GM21390 (cell line): ENCODE results near the gene SMAGP.

Experiments used
- ATAC-seq: cut with Tn5 transposase; IDR thresholded peaks from one replicate; pipeline ENCODE4 v1.9.1; 2021; ENCODE audit not compliant: unreplicated experiment

The SMAGP gene

DNA sequence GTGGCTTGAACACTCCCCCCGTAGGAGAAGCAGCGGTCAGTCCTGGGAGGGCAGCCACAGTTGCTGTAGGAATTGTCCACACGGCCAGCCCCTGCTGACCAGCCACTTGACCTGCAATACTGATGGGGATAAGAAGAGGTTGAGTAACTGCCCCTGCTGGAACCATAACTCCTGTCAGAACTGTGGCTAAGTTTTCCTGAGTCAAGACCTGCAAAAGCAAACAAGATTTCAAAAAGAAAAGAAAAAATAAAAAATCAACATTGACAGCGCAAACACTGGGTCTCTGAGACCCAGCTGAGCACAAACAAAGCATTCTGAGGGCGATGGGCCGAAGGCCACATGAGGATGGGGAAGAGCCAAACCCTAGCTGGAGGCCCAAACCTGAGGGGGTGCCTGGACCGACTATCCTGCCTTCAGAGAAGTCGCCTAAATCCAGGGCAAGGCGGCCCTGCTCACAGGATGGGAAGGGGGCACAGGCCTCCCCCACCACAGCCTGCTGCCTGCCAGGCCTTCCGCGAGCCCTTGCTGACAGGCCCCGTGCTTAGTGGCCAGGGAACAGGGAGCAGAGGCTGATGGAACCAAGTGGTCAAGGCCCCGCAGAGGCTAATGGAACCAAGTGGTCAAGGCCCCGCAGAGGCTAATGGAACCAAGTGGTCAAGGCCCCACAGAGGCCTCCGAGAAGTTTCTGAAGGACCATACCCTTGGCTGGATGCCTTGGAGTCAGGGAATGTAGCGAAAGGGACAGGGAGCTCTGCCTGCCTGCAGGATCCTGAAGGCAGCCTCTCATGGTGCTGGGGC, 71.4 kb downstream of the SMAGP start:
- ATAC-seq, result no peak

DNA sequence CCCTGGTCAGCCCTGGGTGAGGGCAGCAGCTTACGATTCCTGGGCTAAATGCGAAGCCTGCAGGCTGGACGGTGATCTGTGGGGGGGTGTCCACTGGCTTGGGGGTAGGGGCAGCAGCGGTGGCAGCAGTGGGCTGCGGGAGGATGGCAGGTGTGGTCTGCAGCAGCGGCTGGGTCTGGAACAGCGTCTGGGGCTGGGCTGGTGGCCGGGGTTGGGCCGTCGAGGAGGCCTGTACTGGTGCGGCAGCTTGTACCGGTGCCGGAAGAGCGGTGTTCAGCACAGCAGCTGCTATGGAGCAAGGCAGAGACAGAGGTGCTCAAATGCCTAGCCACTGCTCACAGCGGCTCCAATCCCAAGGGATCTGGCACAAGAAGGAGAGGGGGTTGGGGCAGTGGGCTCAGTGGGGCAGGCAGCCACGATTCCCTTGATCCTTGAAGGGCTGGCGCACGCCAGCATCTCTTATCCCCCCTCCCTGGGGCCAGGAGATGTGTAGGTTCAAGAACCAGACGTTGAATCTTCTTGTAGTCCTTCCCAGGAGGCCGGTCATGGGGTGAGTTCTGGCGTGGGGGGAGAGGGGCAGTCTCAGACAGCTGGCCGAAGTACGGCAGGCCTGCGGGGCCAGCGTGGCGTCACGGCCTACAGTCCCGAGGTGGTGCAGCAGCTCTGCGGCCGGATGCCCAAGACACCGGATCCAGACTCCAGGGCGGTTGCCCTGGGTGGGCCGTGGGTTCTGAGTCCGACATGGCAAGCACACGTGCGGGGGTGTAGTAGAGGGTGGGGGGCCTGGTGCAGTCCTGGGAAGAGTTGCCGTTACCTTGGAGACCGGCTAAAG, 72.3 kb downstream of the SMAGP start:
- ATAC-seq, result no peak

DNA sequence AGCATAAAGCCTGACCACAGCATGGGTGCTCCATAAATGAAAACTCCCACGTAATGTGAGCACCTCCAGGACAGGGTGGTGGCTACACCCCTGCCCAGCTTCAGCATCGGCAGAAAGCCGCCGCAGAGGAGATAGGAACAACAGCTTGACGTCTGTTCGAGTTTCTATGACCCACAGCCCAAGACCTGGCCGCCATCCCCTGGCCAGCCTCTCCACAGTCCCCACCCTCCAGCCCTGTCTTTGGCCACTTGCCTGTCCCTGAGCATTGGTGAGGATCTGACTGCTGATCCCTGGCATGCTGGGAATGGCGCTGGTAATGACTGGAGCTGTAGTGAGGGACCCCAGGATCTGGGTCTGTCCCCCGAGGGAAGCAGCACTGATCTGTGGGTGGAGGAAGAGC, 73.7 kb downstream of the SMAGP start:
- ATAC-seq, result no peak

DNA sequence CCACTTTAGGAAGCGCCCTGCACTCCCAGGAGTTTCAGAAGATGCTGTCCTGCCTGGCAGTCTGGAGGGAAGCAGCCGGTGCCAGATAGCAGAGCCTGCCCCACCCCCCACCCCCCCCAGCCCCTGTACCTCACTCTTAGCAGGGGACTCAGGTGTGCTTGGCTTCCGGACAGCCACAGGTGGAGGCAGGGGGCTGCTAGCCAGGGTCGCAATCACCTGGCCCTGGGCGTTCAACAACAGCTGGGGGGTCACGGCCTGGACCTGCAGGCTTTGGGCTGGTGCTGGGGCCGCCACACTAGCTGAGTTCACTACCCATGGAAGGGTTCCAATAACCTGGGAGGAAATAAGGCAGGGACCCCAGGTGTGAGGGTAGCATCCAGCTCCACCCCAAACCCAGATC, 74.4 kb downstream of the SMAGP start:
- no peak for ATAC-seq
